HepG2 (cell line): ENCODE measurements around the gene EEF2. TPM values are rescaled to one million over a fixed set of nuclear protein-coding genes. Genes with fewer than 3 reads are reported as not detected.

Experiments
- ATAC-seq: fragments of 200-7000 bp; cut with Tn5 transposase; 3 replicates; pipeline ENCODE4 v1.9.1; 2020; ENCODE audit warnings: mild to moderate bottlenecking, moderate library complexity
- BruUV-seq: library from RNA; stranded (reverse); fragments of 400-500 nt; replicated peaks from 2 replicates; lab custom pipeline; 2021; lab: Mats Ljungman, UMichigan
- CTCF ChIA-PET: fragments of 300-600 bp; formaldehyde crosslinking; extraction: SDS; loops from one replicate; lab custom pipeline; 2021; ENCODE audit warnings: low total read pairs, inconsistent platforms, low intra/inter-chr PET ratio; lab: Yijun Ruan, JAX
- POLR2A ChIA-PET: fragments of 350-600 bp; sonication (Branson Sonifier 250); formaldehyde crosslinking; loops from one replicate; lab custom pipeline; 2020; ENCODE audit warnings: antibody characterized with exemption, inconsistent platforms; lab: Yijun Ruan, JAX
- DNase-seq: peaks from one replicate; pipeline ENCODE4 v3.0.0-alpha.2; 2015; ENCODE audit warnings: low spot score
- FAIRE-seq: peaks from 3 replicates; lab custom pipeline; 2011; peaks lifted over from hg19 to GRCh38; lab: Jason Lieb, UNC
- H2AFZ ChIP-seq: one replicate; pipeline ENCODE4 v1.6.1; 2011; ENCODE audit warnings: low read length, inconsistent platforms
- H3K27ac ChIP-seq: fragments of 300-600 bp; 3 replicates; pipeline ENCODE4 v1.8.0; 2011; ENCODE audit warnings: mixed run types, mild to moderate bottlenecking, mixed read lengths, low read length, inconsistent platforms; ENCODE audit not compliant: insufficient read depth; ENCODE audit errors: extremely low read length
- H3K27me3 ChIP-seq, 2 experiments: fragments of 200-600 bp in 1 of 2; 2 replicates in 1 of 2; 3 replicates in 1 of 2; pipeline versions ENCODE4 v1.6.0 to v1.8.0; 2011; ENCODE audit warnings: low read length in 2 of 2, mild to moderate bottlenecking in 2 of 2, moderate library complexity in 2 of 2, inconsistent platforms in 1 of 2; ENCODE audit not compliant: insufficient read depth in 2 of 2, control insufficient read depth in 1 of 2
- H3K36me3 ChIP-seq, 2 experiments: fragments of 200-600 bp in 1 of 2; replicated peaks in 1 of 2; 2 replicates in 1 of 2; 3 replicates in 1 of 2; pipeline versions ENCODE4 v1.5.1 to v1.8.0; 2011; ENCODE audit warnings: low read length in 2 of 2, inconsistent platforms in 1 of 2; ENCODE audit not compliant: insufficient read depth in 2 of 2, control insufficient read depth in 1 of 2
- H3K4me1 ChIP-seq: 2 replicates; pipeline ENCODE4 v1.5.1; 2012; ENCODE audit warnings: low read length, inconsistent platforms; ENCODE audit not compliant: insufficient read depth
- H3K4me2 ChIP-seq: 2 replicates; pipeline ENCODE4 v1.6.0; 2011; ENCODE audit warnings: low read depth, low read length, inconsistent platforms
- H3K4me3 ChIP-seq, 3 experiments: fragments of 200-600 bp in 1 of 3; sonication (generic), shearing (Covaris generic) in 1 of 3; replicated peaks in 1 of 3; 2 replicates each; pipeline ENCODE4 v1.5.1; 2011 to 2016; ENCODE audit warnings: low read length in 3 of 3, inconsistent platforms in 2 of 3, low read depth in 2 of 3, mild to moderate bottlenecking in 2 of 3, control low read depth in 1 of 3, mixed read lengths in 1 of 3; ENCODE audit not compliant: insufficient read depth in 1 of 3
- H3K79me2 ChIP-seq: one replicate; pipeline ENCODE4 v1.6.1; 2011; ENCODE audit warnings: low read length, inconsistent platforms; ENCODE audit not compliant: insufficient read depth
- H3K9ac ChIP-seq: 2 replicates; pipeline ENCODE4 v1.6.0; 2011; ENCODE audit warnings: mild to moderate bottlenecking, low read depth, low read length, inconsistent platforms; ENCODE audit not compliant: insufficient read depth
- H3K9me3 ChIP-seq: 2 replicates; pipeline ENCODE4 v1.5.1; 2012; ENCODE audit warnings: mild to moderate bottlenecking, low read length
- H4K20me1 ChIP-seq: 2 replicates; pipeline ENCODE4 v1.6.0; 2011; ENCODE audit warnings: inconsistent platforms, mild to moderate bottlenecking, low read length, moderate library complexity; ENCODE audit not compliant: insufficient read depth
- PHB2 ChIP-seq: fragments of 450-650 bp; IDR thresholded peaks from 2 replicates; pipeline ENCODE4 v1.6.1; 2018; ENCODE audit not compliant: partially characterized antibody
- RARG ChIP-seq: sonication (generic); formaldehyde crosslinking; IDR thresholded peaks from 2 replicates; pipeline ENCODE4 v1.4.0; 2020; ENCODE audit warnings: low read depth, mild to moderate bottlenecking, missing genetic modification reagents
- UBTF ChIP-seq: sonication (generic); formaldehyde crosslinking; IDR thresholded peaks from 2 replicates; pipeline ENCODE4 v1.4.0; 2020; ENCODE audit warnings: mild to moderate bottlenecking, missing genetic modification reagents
- ZBTB2 ChIP-seq: sonication (generic); formaldehyde crosslinking; IDR thresholded peaks from 2 replicates; pipeline ENCODE4 v1.8.0; 2022; ENCODE audit warnings: low read depth, missing genetic modification reagents
- WGBS: methylation state at CpG from one replicate; pipeline ENCODE4 v1.1.6; 2017; ENCODE audit warnings: low lambda C conversion rate; 5-methylcytosine and 5-hydroxymethylcytosine counted together
- in situ Hi-C: cut with HindIII; loops from 2 replicates; pipeline ENCODE4 v1.10.0; 2017; ENCODE audit warnings: low pct_unique_long_range_greater_than_20kb; ENCODE audit not compliant: extremely low pct_ligation_motif_present
- intact Hi-C: fragments of 100-400 bp; cut with micrococcal nuclease; formaldehyde crosslinking; loops from one replicate; pipeline ENCODE4 v1.10.0; 2022; ENCODE audit not compliant: unreplicated experiment
- polyA plus RNA-seq, 8 experiments: library from polyadenylated mRNA; depleted of rRNA in 3 of 8; stranded (reverse) in 7 of 8; unstranded in 1 of 8; fragments of >200 nt; fragmentation: Illumina TruSeq in 4 of 8; extraction: Trizol in 4 of 8; gene quantifications; 2 replicates each; pipeline versions ENCODE4 v1.2.1 to v1.2.3, GENCODE V29; 2011 to 2016; ENCODE audit warnings: low read depth in 4 of 8, missing spikeins in 1 of 8, mixed read lengths in 1 of 8; ENCODE audit not compliant: insufficient read depth in 1 of 8
- total RNA-seq, 5 experiments: library from RNA; depleted of rRNA; stranded (reverse); fragments of >200 nt; fragmentation: Illumina TruSeq; extraction: Trizol; gene quantifications; 2 replicates each; pipeline ENCODE4 v1.2.3, GENCODE V29; 2016; ENCODE audit warnings: low read depth in 1 of 5

The EEF2 gene
- total and polyA plus RNA-seq, 2 of the 13 experiments (the other 11 are each of a cell fraction or from before 2014, with no cell fraction given) = 1,441 to 1,777 TPM

GRCh38 chr19:4016903-4017638 is 31.8 kb upstream of the EEF2 start:
- TF ChIP-seq RARG (CRISPR knock-in tag) = no peak
- TF ChIP-seq PHB2 = no peak
- TF ChIP-seq ZBTB2 = no peak
- TF ChIP-seq UBTF (CRISPR knock-in tag) = no peak
- Histone ChIP-seq H3K9me3 (no peaks in the 10 kb centered on the region), H3K4me3 (no peak overlapping the region), H3K36me3 (peaks cover 19 to 30% of the 10 kb centered on the region in 2 experiments; a peak in 4 of 5 replicates), H3K27me3 (no peaks in the 10 kb centered on the region), H3K79me2 (peaks cover 12% of the 10 kb centered on the region), H2AFZ (no peak overlapping the region), H3K27ac (no peak overlapping the region), H3K4me2 (no peak overlapping the region), H3K4me1 (no peaks in the 10 kb centered on the region), H3K9ac (no peak overlapping the region), H4K20me1 (no peaks in the 10 kb centered on the region)
- BruUV-seq = no TSS peak
- in situ Hi-C loops (no loop called here), intact Hi-C loops (no loop called here)
- 97% methylated on average over 5 of the region's 15 CpGs for WGBS
- ChIA-PET POLR2A (no interaction called here), CTCF (no interaction called here)
- no peak for DNase-seq
- ATAC-seq = no peak; the same call in 2 of the 3 replicates
- no peak for FAIRE-seq
